Loucy (cell line): ENCODE measurements around the gene DDR1.

Experiments used
- CTCF ChIP-seq: fragments of 200-600 bp; sonication (generic); conservative IDR thresholded peaks from 2 replicates; pipeline ENCODE4 v1.5.1; 2014; ENCODE audit warnings: mild to moderate bottlenecking, antibody characterized with exemption, low read length
- EZH2phosphoT487 ChIP-seq: fragments of 200-600 bp; IDR thresholded peaks from 2 replicates; pipeline ENCODE4 v1.6.1; 2018; ENCODE audit warnings: antibody characterized with exemption, mild to moderate bottlenecking, moderate library complexity, borderline replicate concordance

GRCh38 chr6:30843611-30843998, 40.7 kb upstream of the DDR1 start:
- TF ChIP-seq CTCF, result no peak
- no peak for TF ChIP-seq EZH2phosphoT487
